ENCODE data around the gene ENTHD1. TPM values are rescaled to one million over a fixed set of nuclear protein-coding genes. Genes with fewer than 3 reads are reported as not detected.

Gene ENTHD1
- total and polyA plus RNA-seq, 8 donors = 0.16 TPM; not detected in 7

GRCh38 chr22:39913886-39914285, 20.3 kb upstream of the ENTHD1 start:
- ATAC-seq (no peak), DNase-seq (no peak)
- H3K4me3 ChIP-seq = no peak overlapping the region
- no peaks in the 10 kb centered on the region for H3K36me3 ChIP-seq
- H3K27me3 ChIP-seq = peaks cover 8 to 81% of the 10 kb centered on the region in 2 donors
- H3K9me3 ChIP-seq = no peaks in the 10 kb centered on the region
- no peak for TF ChIP-seq CTCF (IDR thresholded peaks at IDR 0.05)
- no peak overlapping the region for H3K27ac ChIP-seq
- intact Hi-C loops (cut with DNase I) = no loop called here
- H3K4me1 ChIP-seq = peaks cover 5 to 16% of the 10 kb centered on the region in 2 donors

GRCh38 chr22:39913321-39913720, 19.8 kb upstream of the ENTHD1 start:
- no peak for ATAC-seq
- Histone ChIP-seq H3K9me3 (no peaks in the 10 kb centered on the region), H3K27ac (no peak overlapping the region), H3K4me3 (no peak overlapping the region), H3K27me3 (peaks cover 8 to 79% of the 10 kb centered on the region in 2 donors), H3K4me1 (peaks cover 5 to 15% of the 10 kb centered on the region in 2 donors), H3K36me3 (no peaks in the 10 kb centered on the region)
- intact Hi-C loops (cut with DNase I) = no loop called here
- DNase-seq = no peak
- no peak for TF ChIP-seq CTCF (IDR thresholded peaks at IDR 0.05)

GRCh38 chr22:39910876-39911613, 17.5 kb upstream of the ENTHD1 start:
- DNase-seq = no peak
- Histone ChIP-seq H3K9me3 (no peaks in the 10 kb centered on the region), H3K4me1 (no peaks in the 10 kb centered on the region), H3K36me3 (no peaks in the 10 kb centered on the region), H3K4me3 (no peak overlapping the region), H3K27me3 (peaks cover 8 to 88% of the 10 kb centered on the region in 2 donors), H3K27ac (no peak overlapping the region)
- TF ChIP-seq CTCF (IDR thresholded peaks at IDR 0.05) = no peak
- ATAC-seq = no peak
- intact Hi-C loops (cut with DNase I) = no loop called here

GRCh38 chr22:39908737-39909136, 15.2 kb upstream of the ENTHD1 start:
- no peak for ATAC-seq
- DNase-seq = no peak
- no peaks in the 10 kb centered on the region for H3K9me3 ChIP-seq
- no peak overlapping the region for H3K4me3 ChIP-seq
- no peak overlapping the region for H3K27ac ChIP-seq
- no peaks in the 10 kb centered on the region for H3K4me1 ChIP-seq
- H3K36me3 ChIP-seq = no peaks in the 10 kb centered on the region
- intact Hi-C loops (cut with DNase I) = no loop called here
- no peak for TF ChIP-seq CTCF (IDR thresholded peaks at IDR 0.05)
- H3K27me3 ChIP-seq = peaks cover 8 to 69% of the 10 kb centered on the region in 2 donors

GRCh38 chr22:39908136-39908535, 14.6 kb upstream of the ENTHD1 start:
- no peak overlapping the region for H3K4me3 ChIP-seq
- DNase-seq = no peak
- intact Hi-C loops (cut with DNase I) = no loop called here
- TF ChIP-seq CTCF (IDR thresholded peaks at IDR 0.05) = no peak
- no peaks in the 10 kb centered on the region for H3K9me3 ChIP-seq
- no peaks in the 10 kb centered on the region for H3K36me3 ChIP-seq
- H3K27me3 ChIP-seq = peaks cover 8 to 69% of the 10 kb centered on the region in 2 donors
- ATAC-seq = no peak
- H3K27ac ChIP-seq = no peak overlapping the region
- no peaks in the 10 kb centered on the region for H3K4me1 ChIP-seq
